DMS 273 (cell line): Measurements from ENCODE around the gene PPP6R3.
"Not testable (repeated sequence)": the region's sequence is repeated elsewhere in the genome, so short reads cannot be mapped to it uniquely, and the experiment has no call there.

Source experiments
- DNase-seq: peaks from one replicate; lab custom pipeline; 2025; ENCODE audit not compliant: unreplicated experiment; lab: John Stamatoyannopoulos, UW

Gene PPP6R3

GRCh38 chr11:68460741-68461574 lies at the start of gene PPP6R3:
PPP6R3 (plus strand) TSS chr11:68460752; CDS start chr11:68537665, 76,913 bp downstream.
- DNase-seq: peak; percentile 54

GRCh38 chr11:68411501-68411991 lies 49.0 kb upstream of the PPP6R3 start:
- no peak for DNase-seq

- no peak for DNase-seq
Observed at GRCh38 chr11:68412593-68413475, 47.7 kb upstream of the PPP6R3 start.

GRCh38 chr11:68413591-68413999 lies 47.0 kb upstream of the PPP6R3 start:
- DNase-seq: no peak

- no peak for DNase-seq
Observed at GRCh38 chr11:68414496-68415221, 45.9 kb upstream of the PPP6R3 start.

GRCh38 chr11:68416070-68416578 lies 44.4 kb upstream of the PPP6R3 start:
- DNase-seq: no peak

GRCh38 chr11:68418648-68419047 lies 41.9 kb upstream of the PPP6R3 start:
- no peak for DNase-seq

GRCh38 chr11:68420171-68420570 lies 40.4 kb upstream of the PPP6R3 start:
- DNase-seq: no peak

- no peak for DNase-seq
Observed at GRCh38 chr11:68423481-68423880, 37.1 kb upstream of the PPP6R3 start.

- no peak for DNase-seq
Observed at GRCh38 chr11:68424101-68424632, 36.4 kb upstream of the PPP6R3 start.

GRCh38 chr11:68424981-68425865 lies 35.3 kb upstream of the PPP6R3 start:
- no peak for DNase-seq

GRCh38 chr11:68425866-68426380 lies 34.6 kb upstream of the PPP6R3 start:
- DNase-seq: no peak

- no peak for DNase-seq
Observed at GRCh38 chr11:68429661-68430060, 30.9 kb upstream of the PPP6R3 start.

- DNase-seq: no peak
Observed at GRCh38 chr11:68430384-68430783, 30.2 kb upstream of the PPP6R3 start.

GRCh38 chr11:68430801-68431200 lies 29.8 kb upstream of the PPP6R3 start:
- no peak for DNase-seq

GRCh38 chr11:68431984-68432645 lies 28.4 kb upstream of the PPP6R3 start:
- DNase-seq: no peak

- DNase-seq: no peak
Observed at GRCh38 chr11:68432874-68433273, 27.7 kb upstream of the PPP6R3 start.

- DNase-seq: no peak
Observed at GRCh38 chr11:68433541-68433940, 27.0 kb upstream of the PPP6R3 start.

GRCh38 chr11:68434159-68434558 lies 26.4 kb upstream of the PPP6R3 start:
- not testable (repeated sequence) for DNase-seq
